GM21447 (cell line): ENCODE results near the gene TCF12.

ENCODE experiments used
- ATAC-seq: cut with Tn5 transposase; IDR thresholded peaks from one replicate; pipeline ENCODE4 v1.9.1; 2021; ENCODE audit not compliant: unreplicated experiment

Gene TCF12

DNA sequence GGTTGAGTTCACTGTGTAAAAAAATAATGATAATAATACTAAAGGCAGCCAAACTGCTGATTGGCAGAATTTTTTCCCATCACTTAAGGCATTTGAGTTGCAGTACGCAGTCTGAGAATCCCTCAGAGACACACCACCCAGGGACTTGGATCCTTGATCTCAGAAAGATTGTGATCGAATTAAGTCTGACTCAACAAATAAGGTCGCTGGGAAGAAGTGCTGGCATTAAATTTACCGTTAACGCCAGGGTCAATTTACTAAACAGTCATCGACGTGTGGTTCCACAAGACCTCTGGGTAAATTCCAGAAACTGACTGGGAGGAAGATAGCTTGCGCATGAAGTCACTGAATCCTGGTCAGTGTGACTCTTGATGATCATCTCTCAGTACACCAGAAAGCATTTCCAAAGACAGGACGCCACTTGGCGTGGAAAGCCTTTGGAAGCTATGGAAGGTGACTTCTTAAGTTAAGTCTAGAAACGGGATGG, 409.6 kb downstream of the TCF12 start:
- ATAC-seq, result no peak

- no peak for ATAC-seq
Measured at GRCh38 chr15:57328479-57328878, 410.0 kb downstream of the TCF12 start.

DNA sequence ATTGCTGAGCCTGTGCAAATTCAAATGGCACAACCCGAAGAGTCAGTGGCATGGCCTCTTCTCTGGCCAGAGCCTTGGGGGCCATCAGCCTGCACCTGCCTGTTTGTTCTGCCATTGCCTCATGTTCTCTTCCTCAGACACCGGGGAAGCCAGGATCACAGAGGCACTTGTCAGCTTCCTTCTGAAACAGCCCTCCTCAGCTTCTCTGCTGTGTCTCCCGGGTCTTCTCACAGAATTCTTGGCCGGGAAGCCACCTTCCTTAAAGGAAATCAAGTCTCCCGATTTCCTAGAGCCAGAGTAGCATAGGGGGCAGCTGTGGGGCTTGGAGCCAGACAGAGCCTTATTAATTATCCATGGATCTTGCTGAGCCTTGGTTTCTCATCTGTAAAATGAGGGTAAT, 410.5 kb downstream of the TCF12 start:
- no peak for ATAC-seq

DNA sequence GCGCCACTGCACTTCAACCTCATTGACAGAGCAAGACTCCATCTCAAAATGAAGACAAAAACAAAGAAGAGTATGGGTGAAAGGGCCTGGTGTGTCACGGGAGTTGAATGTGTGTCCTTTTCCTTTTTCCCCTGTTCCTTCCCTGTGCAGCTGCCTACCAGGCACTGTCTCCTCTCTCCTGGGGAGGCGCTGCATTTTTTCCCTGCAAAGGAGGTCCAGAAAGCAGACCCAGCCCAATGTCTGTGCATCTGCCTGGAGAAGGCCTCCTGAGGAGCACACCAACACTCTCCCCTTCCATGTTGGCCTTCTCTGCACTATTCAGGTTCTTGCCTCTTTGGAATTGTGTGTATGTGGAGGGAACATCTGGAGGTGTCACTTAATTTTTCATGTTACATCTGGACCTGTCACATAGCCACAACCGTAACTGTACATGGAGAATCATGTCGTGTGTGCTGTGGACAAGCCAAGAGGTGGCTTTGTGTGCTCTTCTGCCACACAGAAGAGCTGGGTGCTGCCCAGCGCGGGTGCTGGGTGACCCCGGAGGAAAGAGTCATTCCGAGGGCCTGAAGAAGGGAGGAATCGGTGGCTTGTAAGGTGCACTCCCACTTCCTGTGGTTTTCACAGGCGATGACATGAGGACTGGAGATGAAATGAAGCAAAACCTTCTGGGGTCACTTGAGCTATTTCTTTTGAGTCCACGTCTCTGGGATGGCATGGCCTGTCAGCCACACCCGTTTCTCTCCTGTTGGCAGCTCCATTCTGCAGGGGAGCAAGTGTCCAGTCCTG, 411.3 kb downstream of the TCF12 start:
- ATAC-seq, result no peak

- no peak for ATAC-seq
Measured at GRCh38 chr15:57330619-57331340, 412.3 kb downstream of the TCF12 start.

GRCh38 chr15:57332326-57332725, 413.9 kb downstream of the TCF12 start:
- ATAC-seq, result no peak

- ATAC-seq, result no peak
Measured at GRCh38 chr15:57333487-57333886, 415.0 kb downstream of the TCF12 start.

- ATAC-seq, result no peak
Measured at GRCh38 chr15:57334257-57334656, 415.8 kb downstream of the TCF12 start.

DNA sequence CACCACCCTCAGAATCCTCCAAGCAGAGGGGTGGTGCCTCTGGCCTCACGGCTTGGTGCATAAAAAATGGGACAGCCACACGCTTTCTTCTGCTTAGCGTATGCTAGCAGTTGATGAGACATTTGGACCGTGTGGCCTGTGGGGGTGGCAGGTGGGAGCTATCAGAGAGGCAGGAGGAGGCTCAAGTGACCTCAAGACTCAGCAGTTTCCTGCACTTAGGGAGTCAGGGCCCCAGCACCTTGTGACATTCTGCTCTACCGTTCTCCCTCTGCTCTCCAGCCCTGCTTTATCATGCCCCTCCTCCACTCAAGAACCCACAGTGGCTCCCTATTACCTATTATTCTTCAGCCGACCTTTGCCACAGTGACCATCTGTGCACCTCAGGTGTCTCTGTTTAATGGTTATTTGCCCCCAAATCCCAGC, 416.9 kb downstream of the TCF12 start:
- ATAC-seq, result no peak

DNA sequence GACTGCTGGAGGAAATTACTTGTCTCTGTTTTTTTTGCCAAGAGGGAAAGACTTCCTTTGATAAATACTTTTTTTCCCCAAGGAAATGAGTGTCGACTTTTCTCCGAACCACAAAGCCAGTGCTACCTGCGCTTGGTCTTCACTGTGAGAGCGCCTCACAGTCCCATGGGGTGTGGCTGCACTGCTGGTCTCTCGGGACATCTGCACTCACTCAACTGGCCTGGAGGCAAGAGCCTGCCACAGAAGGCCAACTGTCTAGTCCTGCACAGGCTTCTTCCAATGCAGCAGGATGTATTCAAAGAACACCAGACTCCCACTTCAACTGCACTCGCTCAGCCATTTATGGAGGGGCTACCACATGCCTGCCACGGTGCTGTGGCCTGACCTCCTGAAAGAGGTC, 417.3 kb downstream of the TCF12 start:
- no peak for ATAC-seq

- no peak for ATAC-seq
Measured at GRCh38 chr15:57337868-57338411, 419.5 kb downstream of the TCF12 start.

- no peak for ATAC-seq
Measured at GRCh38 chr15:57339321-57339720, 420.9 kb downstream of the TCF12 start.
